Posterior vena cava (tissue), 2 donors: ENCODE results near the gene SEMA3A. TPM values are rescaled to one million over a fixed set of nuclear protein-coding genes. Genes with fewer than 3 reads are reported as not detected.

ENCODE experiments used
- DNase-seq: peaks from one replicate; pipeline ENCODE4 v3.0.0-alpha.2; 2020; ENCODE audit warnings: low spot score
- intact Hi-C, 2 donors: fragments of 100-400 bp; cut with DNase I; formaldehyde crosslinking; loops; one replicate each; pipeline versions ENCODE4 v1.14.1 to v1.14.2; 2022 to 2023
- total RNA-seq, 2 donors: library from RNA; stranded (reverse); fragmentation: NEBNext Ultra II Directional; extraction: Animal tissue kit (Norgen Biotek cat#: 25700); gene quantifications; one replicate each; pipeline ENCODE4 v1.2.1, GENCODE V29; 2021
- donor health status: DM: yes; HTN: yes; CAD: no.
- donor health status: DM: yes; HTN: yes; CAD: no.

Gene SEMA3A
- total RNA-seq, 2 donors from 2014 or later: 10.9 to 19.4 TPM

DNA sequence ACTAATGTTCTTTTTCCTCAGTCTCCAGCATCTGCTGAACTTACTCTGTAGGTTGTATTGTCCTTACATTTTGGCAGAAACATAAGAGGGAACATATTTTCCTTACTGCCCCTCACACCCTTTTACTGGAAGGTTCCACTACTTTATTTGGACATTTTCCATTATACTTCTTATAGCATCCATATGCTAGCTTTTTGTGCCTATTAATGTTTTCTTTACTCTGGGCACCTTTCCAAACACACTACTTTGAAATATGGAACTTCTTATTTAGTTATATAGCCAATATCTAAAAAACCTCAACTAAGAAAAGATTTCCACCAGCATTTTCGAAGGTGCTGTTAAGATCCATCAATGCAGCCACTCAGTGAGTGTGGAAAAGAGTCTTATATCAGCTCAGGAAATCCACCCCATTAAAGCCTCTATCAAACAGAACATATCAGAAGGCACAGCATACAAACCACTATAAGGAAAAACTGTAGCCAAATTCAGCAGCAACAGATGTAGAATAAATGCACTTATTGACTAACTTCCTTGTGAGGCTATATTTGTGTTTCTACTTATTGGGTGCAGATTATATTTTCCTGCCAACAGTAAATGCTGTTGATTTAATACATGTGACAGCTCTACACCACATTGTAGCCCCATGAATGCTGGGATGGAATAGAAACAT lies 273.2 kb downstream of the SEMA3A start:
- intact Hi-C loops: no loop called here

DNA sequence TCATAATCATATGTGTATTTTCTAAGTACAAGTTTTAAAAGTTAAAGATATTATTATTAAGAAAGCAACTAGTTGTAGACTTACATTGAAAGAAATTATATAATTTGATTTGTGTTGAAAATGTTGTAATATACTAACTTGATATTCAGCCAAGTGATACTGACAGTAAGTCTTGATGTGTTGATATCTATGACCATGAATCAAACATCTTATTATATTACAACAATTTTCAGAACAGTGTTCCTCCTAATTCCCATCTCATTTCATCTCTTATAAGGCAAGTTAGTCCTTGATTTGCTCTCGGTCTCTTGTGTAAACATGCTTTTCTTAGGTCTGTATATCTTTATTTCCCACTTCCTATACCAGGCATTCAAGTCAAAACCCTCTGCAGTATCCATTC lies 276.4 kb downstream of the SEMA3A start:
- intact Hi-C loops: no loop called here
- no peak for DNase-seq

More for the DNA sequence above, 273.2 kb downstream of the SEMA3A start:
- DNase-seq: no peak

DNA sequence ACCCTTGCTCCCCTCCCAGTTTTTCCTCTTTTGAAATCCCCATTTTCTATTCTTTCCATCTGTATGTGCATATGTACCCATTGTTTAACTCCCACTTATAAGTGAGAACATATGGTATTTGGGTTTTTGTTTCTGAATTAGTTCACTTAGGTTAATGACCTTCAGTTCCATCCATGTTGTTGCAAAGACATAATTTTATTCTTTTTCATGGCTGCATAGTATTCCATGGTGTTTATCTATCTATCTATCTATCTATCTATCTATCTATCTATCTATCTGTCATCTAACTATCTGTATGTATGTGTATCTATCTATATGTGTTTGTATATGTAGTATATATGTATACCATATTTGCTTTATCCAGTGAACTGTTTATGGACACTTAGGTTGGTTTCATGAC lies 281.4 kb downstream of the SEMA3A start:
- intact Hi-C loops: no loop called here
- DNase-seq: no peak

DNA sequence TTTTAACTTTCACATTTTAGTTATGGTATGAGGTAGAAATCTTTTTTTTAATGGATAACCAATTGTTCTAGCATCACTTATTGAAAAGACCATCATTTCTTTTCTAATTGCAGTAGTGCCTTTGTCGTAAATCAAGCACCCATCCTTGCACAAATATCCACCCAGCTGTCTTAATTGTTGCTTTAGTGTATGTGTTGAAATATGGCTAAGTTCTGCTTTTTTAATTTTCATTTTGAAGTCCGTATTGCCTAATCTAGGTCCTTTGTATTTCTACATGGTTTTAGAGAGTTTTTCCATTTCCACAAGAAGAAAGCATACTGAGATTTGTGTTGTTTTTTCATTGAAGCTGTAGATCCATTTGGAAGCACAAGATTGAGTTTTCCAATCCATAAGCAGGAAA lies 286.1 kb downstream of the SEMA3A start:
- intact Hi-C loops: no loop called here

More for the DNA sequence above, 286.1 kb downstream of the SEMA3A start:
- no peak for DNase-seq
